Suprapubic skin (tissue), 4 donors: Measurements from ENCODE around the gene EYA2. TPM values are rescaled to one million over a fixed set of nuclear protein-coding genes. Genes with fewer than 3 reads are reported as not detected.

ENCODE experiments used
- DNase-seq, 2 donors: peaks; one replicate each; pipeline ENCODE4 v3.0.0-alpha.2; 2019; ENCODE audit warnings: low spot score in 2 of 2
- H3K27ac ChIP-seq: fragments of 200-600 bp; sonication (generic); one replicate; pipeline ENCODE4 v1.5.1; 2019
- H3K27me3 ChIP-seq: fragments of 200-600 bp; sonication (generic); one replicate; pipeline ENCODE4 v1.5.1; 2019
- H3K36me3 ChIP-seq: fragments of 200-600 bp; sonication (generic); one replicate; pipeline ENCODE4 v1.5.1; 2019
- H3K4me1 ChIP-seq: fragments of 200-600 bp; sonication (generic); one replicate; pipeline ENCODE4 v1.5.1; 2019
- H3K4me3 ChIP-seq: fragments of 200-600 bp; sonication (generic); one replicate; pipeline ENCODE4 v1.5.1; 2019; ENCODE audit warnings: mild to moderate bottlenecking
- H3K9me3 ChIP-seq: fragments of 200-600 bp; sonication (generic); one replicate; pipeline ENCODE4 v1.5.1; 2019
- EP300 ChIP-seq: sonication (generic); formaldehyde crosslinking; IDR thresholded peaks from one replicate; pipeline ENCODE4 v1.6.1; 2017; ENCODE audit warnings: antibody characterized with exemption
- POLR2A ChIP-seq, 2 donors: fragments of 450-650 bp; IDR thresholded peaks; one replicate each; pipeline ENCODE4 v1.6.1; 2017; ENCODE audit warnings: antibody characterized with exemption in 2 of 2, mild to moderate bottlenecking in 2 of 2, moderate library complexity in 2 of 2
- POLR2AphosphoS5 ChIP-seq, 3 donors: sonication (generic); formaldehyde crosslinking; IDR thresholded peaks; one replicate each; pipeline ENCODE4 v1.6.1; 2017; ENCODE audit warnings: antibody characterized with exemption in 3 of 3
- WGBS: methylation state at CpG from one replicate; pipeline ENCODE4 v1.1.5; 2018; 5-methylcytosine and 5-hydroxymethylcytosine counted together
- total RNA-seq, 4 donors: library from RNA; depleted of rRNA; stranded (reverse); fragments of >200 nt; gene quantifications; one replicate each; pipeline ENCODE4 v1.1.0, GENCODE V29; 2016
- TF ChIP-seq, protein P1 (sequence below), 2 donors: fragments of 200-600 bp in 1 of 2; fragments of 450-650 bp in 1 of 2; sonication (generic) in 1 of 2; IDR thresholded peaks; one replicate each; pipeline ENCODE4 v1.5.1; 2016 to 2019; ENCODE audit warnings: antibody characterized with exemption in 2 of 2, mild to moderate bottlenecking in 1 of 2, moderate library complexity in 1 of 2

Gene EYA2
- total RNA-seq, 4 donors from 2014 or later, result 2.3 to 4.0 (median 3.3) TPM

DNA sequence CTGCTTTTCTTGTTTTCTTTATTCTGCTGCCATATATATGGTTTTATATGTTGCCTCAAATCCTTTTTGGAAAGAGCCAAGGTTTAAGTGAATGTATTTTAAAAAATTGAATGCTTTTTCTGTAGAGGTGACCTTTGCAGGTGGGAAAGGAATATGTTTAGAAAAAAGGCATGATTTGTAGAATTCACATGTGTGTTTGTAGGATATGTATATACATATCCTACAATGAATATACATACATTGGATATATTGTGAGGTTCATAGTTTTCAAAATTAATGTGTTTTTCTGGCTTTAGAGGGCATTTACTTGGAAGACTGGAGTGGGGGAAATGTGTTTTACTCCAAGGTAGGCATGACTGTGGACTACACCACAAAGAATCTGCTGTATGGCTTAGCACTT is 4.0 kb upstream of the EYA2 start:
- Histone ChIP-seq H3K27me3 (peaks cover 31% of the 10 kb centered on the region), H3K4me3 (no peak overlapping the region), H3K9me3 (no peaks in the 10 kb centered on the region), H3K4me1 (peaks cover 17% of the 10 kb centered on the region), H3K27ac (no peak overlapping the region), H3K36me3 (no peaks in the 10 kb centered on the region)
- DNase-seq, result no peak
- TF ChIP-seq, protein P1, sequence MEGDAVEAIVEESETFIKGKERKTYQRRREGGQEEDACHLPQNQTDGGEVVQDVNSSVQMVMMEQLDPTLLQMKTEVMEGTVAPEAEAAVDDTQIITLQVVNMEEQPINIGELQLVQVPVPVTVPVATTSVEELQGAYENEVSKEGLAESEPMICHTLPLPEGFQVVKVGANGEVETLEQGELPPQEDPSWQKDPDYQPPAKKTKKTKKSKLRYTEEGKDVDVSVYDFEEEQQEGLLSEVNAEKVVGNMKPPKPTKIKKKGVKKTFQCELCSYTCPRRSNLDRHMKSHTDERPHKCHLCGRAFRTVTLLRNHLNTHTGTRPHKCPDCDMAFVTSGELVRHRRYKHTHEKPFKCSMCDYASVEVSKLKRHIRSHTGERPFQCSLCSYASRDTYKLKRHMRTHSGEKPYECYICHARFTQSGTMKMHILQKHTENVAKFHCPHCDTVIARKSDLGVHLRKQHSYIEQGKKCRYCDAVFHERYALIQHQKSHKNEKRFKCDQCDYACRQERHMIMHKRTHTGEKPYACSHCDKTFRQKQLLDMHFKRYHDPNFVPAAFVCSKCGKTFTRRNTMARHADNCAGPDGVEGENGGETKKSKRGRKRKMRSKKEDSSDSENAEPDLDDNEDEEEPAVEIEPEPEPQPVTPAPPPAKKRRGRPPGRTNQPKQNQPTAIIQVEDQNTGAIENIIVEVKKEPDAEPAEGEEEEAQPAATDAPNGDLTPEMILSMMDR (IDR thresholded peaks at IDR 0.05), result no peak
- TF ChIP-seq EP300 (no peak), POLR2A (IDR thresholded peaks at IDR 0.05) (no peak), POLR2AphosphoS5 (IDR thresholded peaks at IDR 0.05) (no peak)

DNA sequence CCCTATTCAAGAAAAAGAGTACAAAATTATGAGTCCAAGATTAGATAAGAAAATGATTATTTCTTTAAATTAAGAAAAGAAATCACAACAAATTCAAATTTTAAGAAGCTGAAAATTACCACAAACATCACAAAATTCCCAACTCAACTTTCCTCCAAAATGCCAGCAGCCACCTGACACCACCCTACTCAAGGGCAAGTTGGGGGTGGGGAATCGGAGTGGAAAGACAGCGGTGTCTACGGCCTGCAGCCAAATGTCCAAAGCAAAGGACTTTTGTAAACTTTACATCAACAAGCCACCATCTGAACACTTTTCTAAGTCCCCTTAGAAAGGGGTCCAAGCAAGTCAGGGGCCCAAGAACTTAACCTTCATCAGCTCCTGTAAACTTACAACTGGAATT is 1.6 kb upstream of the EYA2 start:
- Histone ChIP-seq H3K36me3 (no peaks in the 10 kb centered on the region), H3K27ac (no peak overlapping the region), H3K4me1 (peaks cover 21% of the 10 kb centered on the region), H3K4me3 (no peak overlapping the region), H3K27me3 (peaks cover 47% of the 10 kb centered on the region), H3K9me3 (no peaks in the 10 kb centered on the region)
- 79% methylated on average over 3 of the region's 3 CpGs for WGBS
- no peak for DNase-seq
- no peak for TF ChIP-seq POLR2A (IDR thresholded peaks at IDR 0.05)

GRCh38 chr20:46893877-46894578 is 615 bp upstream of the EYA2 start:
- Histone ChIP-seq H3K27me3 (peaks cover 45% of the 10 kb centered on the region), H3K4me1 (peaks cover 22% of the 10 kb centered on the region), H3K36me3 (no peaks in the 10 kb centered on the region), H3K9me3 (no peaks in the 10 kb centered on the region), H3K4me3 (peak overlapping the region; percentile 61), H3K27ac (peak overlapping the region; percentile 80)
- DNase-seq, result no peak
- 18% methylated on average over 11 of the region's 11 CpGs for WGBS
- TF ChIP-seq, protein P1 (IDR thresholded peaks at IDR 0.05), result no peak

DNA sequence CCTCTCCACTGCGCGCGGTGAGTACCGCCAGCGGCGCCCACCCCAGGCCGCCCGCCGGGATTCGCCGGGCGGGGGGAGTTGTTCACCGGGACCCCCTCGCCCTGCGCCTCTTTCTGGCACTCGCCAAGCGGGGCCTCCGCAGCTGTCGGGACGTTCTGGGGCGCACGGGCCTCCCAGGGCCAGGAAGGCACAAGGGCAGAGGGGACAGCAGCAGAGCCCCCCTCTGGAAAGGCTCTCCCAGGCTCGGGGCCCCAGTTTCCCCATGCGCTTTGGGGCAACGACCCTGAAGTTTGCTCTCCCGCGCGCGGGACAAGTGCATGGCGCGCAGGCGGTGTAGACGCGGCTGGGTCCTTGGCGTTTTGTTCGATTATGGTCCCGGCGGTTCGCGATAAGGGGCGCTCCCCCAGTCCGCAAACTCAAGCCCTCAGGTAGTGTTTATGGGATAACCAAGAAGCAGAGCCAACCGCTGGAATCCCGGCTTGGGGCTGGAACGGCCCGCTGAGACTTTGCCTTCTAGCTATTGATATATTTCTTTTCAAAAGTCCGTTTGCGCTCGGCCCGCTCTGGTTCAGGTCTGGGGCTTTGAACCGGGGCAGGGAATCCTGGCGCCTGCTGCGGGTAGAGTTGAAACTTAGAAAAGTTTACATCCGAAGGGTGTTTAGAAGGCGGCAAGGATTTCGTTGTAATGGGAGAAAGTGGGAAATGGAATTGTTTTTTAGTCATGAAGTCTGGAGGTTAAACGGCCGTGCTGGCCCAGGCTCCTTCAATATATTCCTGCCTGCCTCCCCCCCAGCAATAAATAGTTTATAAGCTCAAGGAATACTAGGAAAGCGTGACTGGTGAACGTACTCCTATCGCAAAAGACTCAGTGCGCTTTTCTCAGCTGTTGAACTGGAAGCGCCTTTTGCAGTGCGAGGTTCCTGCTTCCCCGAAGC is 595 bp downstream of the EYA2 start:
- no peaks in the 10 kb centered on the region for H3K36me3 ChIP-seq
- H3K9me3 ChIP-seq, result no peaks in the 10 kb centered on the region
- DNase-seq, result no peak
- peak overlapping the region; percentile 61 for H3K4me3 ChIP-seq
- WGBS, result 1% methylated on average over 34 of the region's 65 CpGs
- H3K27me3 ChIP-seq, result peaks cover 53% of the 10 kb centered on the region
- TF ChIP-seq, protein P1 (IDR thresholded peaks at IDR 0.05), result no peak
- TF ChIP-seq POLR2AphosphoS5 (IDR thresholded peaks at IDR 0.05) (no peak), EP300 (no peak), POLR2A (IDR thresholded peaks at IDR 0.05) (no peak)
- H3K4me1 ChIP-seq, result peaks cover 24% of the 10 kb centered on the region
- H3K27ac ChIP-seq, result peak overlapping the region; percentile 80

DNA sequence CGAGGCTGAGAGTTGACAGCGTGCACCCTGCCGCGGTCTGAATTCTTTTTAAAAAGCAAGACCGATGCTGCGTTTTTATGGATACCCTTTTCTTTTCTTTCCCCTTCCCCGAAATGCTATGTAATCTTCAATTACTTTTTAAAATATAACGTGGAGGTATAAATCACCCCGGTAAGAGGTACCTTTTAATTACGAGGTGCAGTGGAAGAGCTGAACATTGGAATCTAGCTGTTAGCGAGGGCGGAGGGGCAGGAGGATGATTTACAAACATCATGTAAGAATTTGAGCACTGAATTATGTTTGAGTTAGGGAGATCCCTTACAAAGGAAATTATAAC is 1.2 kb downstream of the EYA2 start:
- peak overlapping the region; percentile 61 for H3K4me3 ChIP-seq
- WGBS, result 11% methylated on average over 12 of the region's 12 CpGs
- H3K27ac ChIP-seq, result peak overlapping the region; percentile 80
- peaks cover 54% of the 10 kb centered on the region for H3K27me3 ChIP-seq
- no peaks in the 10 kb centered on the region for H3K36me3 ChIP-seq
- no peak for TF ChIP-seq EP300
- peaks cover 24% of the 10 kb centered on the region for H3K4me1 ChIP-seq
- no peak for DNase-seq
- H3K9me3 ChIP-seq, result no peaks in the 10 kb centered on the region

DNA sequence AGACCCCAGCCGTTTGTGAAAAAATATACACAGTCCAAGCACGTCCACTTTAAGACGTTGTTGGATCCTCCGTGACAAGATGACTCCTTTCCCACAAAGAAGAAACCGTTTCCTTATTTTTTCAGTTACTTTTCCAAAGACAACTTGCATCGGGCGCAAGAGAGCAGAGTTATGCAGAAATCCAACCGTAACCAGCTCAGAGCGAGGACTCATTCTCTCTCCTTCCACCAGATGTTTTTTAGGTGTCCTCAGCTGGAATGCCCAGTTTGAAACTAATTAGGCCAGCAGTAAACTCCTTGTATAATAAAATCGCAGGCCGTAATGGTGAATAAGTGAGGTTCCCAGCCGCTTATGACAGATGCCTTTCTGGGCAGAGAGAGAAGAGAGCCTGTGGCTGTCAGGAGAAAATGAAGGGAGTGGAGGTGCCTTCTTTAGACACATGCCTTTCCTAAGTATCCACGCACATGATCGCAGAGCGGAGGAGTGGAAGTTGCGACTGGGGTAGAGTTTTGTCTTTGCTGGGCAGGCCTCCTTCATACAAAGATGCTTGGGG is 2.8 kb downstream of the EYA2 start:
- Histone ChIP-seq H3K9me3 (no peaks in the 10 kb centered on the region), H3K4me3 (peak overlapping the region; percentile 1), H3K4me1 (peaks cover 24% of the 10 kb centered on the region), H3K27me3 (peaks cover 54% of the 10 kb centered on the region), H3K36me3 (no peaks in the 10 kb centered on the region), H3K27ac (peak overlapping the region; percentile 17)
- TF ChIP-seq POLR2A (IDR thresholded peaks at IDR 0.05) (no peak), EP300 (no peak), POLR2AphosphoS5 (IDR thresholded peaks at IDR 0.05) (no peak)
- TF ChIP-seq, protein P1 (IDR thresholded peaks at IDR 0.05), result no peak
- no peak for DNase-seq
- 79% methylated on average over 16 of the region's 16 CpGs for WGBS
